ENCODE results near the gene OSBP2. TPM values are rescaled to one million over a fixed set of nuclear protein-coding genes. Genes with fewer than 3 reads are reported as not detected.

OSBP2 gene
- total RNA-seq, 1 donor from 2014 or later, result 0.58 TPM

- H3F3A ChIP-seq (ENCODE audit: low read depth), result peaks cover 5% of the 10 kb centered on the region
- no peak overlapping the region for H3K4me2 ChIP-seq
- peaks cover 27% of the 10 kb centered on the region for H3K4me1 Mint-ChIP-seq
- no peaks in the 10 kb centered on the region for H3K9me3 ChIP-seq (ENCODE audit: low read depth)
- no peak overlapping the region for H3K4me3 ChIP-seq
- no peak overlapping the region for H2AFZ ChIP-seq (replicated peaks)
- H3K27me3 ChIP-seq, result no peaks in the 10 kb centered on the region
- peaks cover 2% of the 10 kb centered on the region for H3K27me3 Mint-ChIP-seq (ENCODE audit: insufficient read depth, low read depth)
- no peak overlapping the region for H3K27ac Mint-ChIP-seq
- no peak overlapping the region for H3K27ac ChIP-seq
- no peaks in the 10 kb centered on the region for H3K9me3 Mint-ChIP-seq
- H3K9ac ChIP-seq, result no peak overlapping the region
- H3K4me3 Mint-ChIP-seq, result no peak overlapping the region
- no peaks in the 10 kb centered on the region for H3K36me3 Mint-ChIP-seq
- H3K4me1 ChIP-seq, result peaks cover 16% of the 10 kb centered on the region
- no peaks in the 10 kb centered on the region for H4K20me1 ChIP-seq (ENCODE audit: low read depth)
- TF ChIP-seq EZH2phosphoT487 (IDR thresholded peaks at IDR 0.05), result no peak
- TF ChIP-seq EZH2 (IDR thresholded peaks at IDR 0.05), result no peak
- no peak for TF ChIP-seq CTCF (IDR thresholded peaks at IDR 0.05)
- no peak for DNase-seq (ENCODE audit: low spot score)
- H3K36me3 ChIP-seq, result no peaks in the 10 kb centered on the region
- no peaks in the 10 kb centered on the region for H3K79me2 ChIP-seq (ENCODE audit: low read depth)
Observed at GRCh38 chr22:30680991-30681770, 13.5 kb upstream of the OSBP2 start.

GRCh38 chr22:30681831-30682230 lies 12.8 kb upstream of the OSBP2 start:
- peaks cover 27% of the 10 kb centered on the region for H3K4me1 Mint-ChIP-seq
- H3K4me3 Mint-ChIP-seq, result no peak overlapping the region
- H3K4me1 ChIP-seq, result peaks cover 16% of the 10 kb centered on the region
- H3K79me2 ChIP-seq (ENCODE audit: low read depth), result no peaks in the 10 kb centered on the region
- H3K36me3 Mint-ChIP-seq, result no peaks in the 10 kb centered on the region
- peaks cover 2% of the 10 kb centered on the region for H3K27me3 Mint-ChIP-seq (ENCODE audit: insufficient read depth, low read depth)
- H3K27ac Mint-ChIP-seq, result peak overlapping the region; percentile 27
- no peak overlapping the region for H3K9ac ChIP-seq
- H3K27me3 ChIP-seq, result no peaks in the 10 kb centered on the region
- no peak overlapping the region for H3K27ac ChIP-seq
- H3K4me2 ChIP-seq, result no peak overlapping the region
- peaks cover 5% of the 10 kb centered on the region for H3F3A ChIP-seq (ENCODE audit: low read depth)
- no peak for DNase-seq (ENCODE audit: low spot score)
- H3K4me3 ChIP-seq, result no peak overlapping the region
- H3K9me3 Mint-ChIP-seq, result no peaks in the 10 kb centered on the region
- no peaks in the 10 kb centered on the region for H3K9me3 ChIP-seq (ENCODE audit: low read depth)
- no peaks in the 10 kb centered on the region for H4K20me1 ChIP-seq (ENCODE audit: low read depth)
- H2AFZ ChIP-seq (replicated peaks), result peak overlapping the region; percentile 58
- H3K36me3 ChIP-seq, result no peaks in the 10 kb centered on the region
- TF ChIP-seq CTCF (IDR thresholded peaks at IDR 0.05) (no peak), EZH2phosphoT487 (IDR thresholded peaks at IDR 0.05) (no peak), EZH2 (IDR thresholded peaks at IDR 0.05) (no peak)

GRCh38 chr22:30685178-30685577 lies 9.5 kb upstream of the OSBP2 start:
- H3K4me1 Mint-ChIP-seq, result peaks cover 13% of the 10 kb centered on the region
- Histone ChIP-seq H3K79me2 (ENCODE audit: low read depth) (no peaks in the 10 kb centered on the region), H4K20me1 (ENCODE audit: low read depth) (no peaks in the 10 kb centered on the region), H3K4me2 (no peak overlapping the region), H3F3A (ENCODE audit: low read depth) (no peaks in the 10 kb centered on the region), H2AFZ (replicated peaks) (no peak overlapping the region), H3K9me3 (ENCODE audit: low read depth) (no peaks in the 10 kb centered on the region), H3K4me1 (peaks cover 3% of the 10 kb centered on the region), H3K36me3 (no peaks in the 10 kb centered on the region), H3K4me3 (no peak overlapping the region), H3K27ac (no peak overlapping the region), H3K27me3 (no peaks in the 10 kb centered on the region), H3K9ac (no peak overlapping the region)
- TF ChIP-seq EZH2phosphoT487 (IDR thresholded peaks at IDR 0.05), result no peak
- TF ChIP-seq CTCF (IDR thresholded peaks at IDR 0.05), result no peak
- TF ChIP-seq EZH2 (IDR thresholded peaks at IDR 0.05), result no peak
- H3K4me3 Mint-ChIP-seq, result no peak overlapping the region
- no peaks in the 10 kb centered on the region for H3K27me3 Mint-ChIP-seq (ENCODE audit: insufficient read depth, low read depth)
- no peak for DNase-seq (ENCODE audit: low spot score)
- H3K27ac Mint-ChIP-seq, result no peak overlapping the region
- H3K36me3 Mint-ChIP-seq, result no peaks in the 10 kb centered on the region
- no peaks in the 10 kb centered on the region for H3K9me3 Mint-ChIP-seq

Measured in neural progenitor cell (in vitro differentiated cells).